Measurements from ENCODE around the gene EIF5AL1. TPM values are rescaled to one million over a fixed set of nuclear protein-coding genes. Genes with fewer than 3 reads are reported as not detected.

EIF5AL1 gene
- total and polyA plus RNA-seq, 4 donors: 0.05 to 2.1 (median 0.52) TPM

DNA sequence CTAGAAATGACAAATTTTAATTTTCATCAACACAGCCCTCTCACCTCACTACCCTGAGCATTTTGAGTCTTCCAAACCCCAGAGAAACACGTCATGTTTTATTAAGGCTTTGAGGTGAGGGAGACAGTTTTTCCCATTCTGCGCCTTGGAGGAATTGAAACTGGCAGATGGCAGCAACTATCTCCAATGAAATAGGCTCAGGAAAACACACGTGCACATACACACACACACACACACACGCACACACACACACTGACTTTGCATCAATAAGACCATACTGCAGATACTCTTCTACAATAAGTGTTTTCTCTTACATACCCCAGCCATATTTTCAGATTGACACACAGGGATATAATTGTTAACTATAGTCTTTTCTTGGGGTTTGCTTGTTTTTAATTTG lies 51.1 kb downstream of the EIF5AL1 start:
- Histone ChIP-seq H3K4me3 (ENCODE audit: low read depth in 1 of 3, low read length in 3 of 3) (no peak overlapping the region), H3K36me3 (ENCODE audit: control insufficient read depth in 4 of 4, insufficient read depth in 3 of 4, low read depth in 1 of 4, low read length in 3 of 4) (no peaks in the 10 kb centered on the region)
- WGBS: 79% methylated on average over 4 of the region's 4 CpGs

More for the DNA sequence above, 51.1 kb downstream of the EIF5AL1 start:
- no peaks in the 10 kb centered on the region for H3K27me3 ChIP-seq (ENCODE audit: control insufficient read depth in 4 of 4, insufficient read depth in 4 of 4, low read length in 3 of 4)
- no peak overlapping the region for H3K27ac ChIP-seq (ENCODE audit: low read depth in 1 of 2, low read length in 2 of 2)
- no peak overlapping the region for H3K9ac ChIP-seq (ENCODE audit: low read depth in 1 of 2, low read length in 2 of 2)
- no peak for TF ChIP-seq SP1 (IDR thresholded peaks at IDR 0.05)
- TF ChIP-seq HNF4G (IDR thresholded peaks at IDR 0.05): no peak
- TF ChIP-seq FOXA1 (IDR thresholded peaks at IDR 0.05): no peak
- no peak for TF ChIP-seq JUND (IDR thresholded peaks at IDR 0.05)
- no peak for TF ChIP-seq GABPA (IDR thresholded peaks at IDR 0.05 in 1 of 2, conservative IDR thresholded peaks at IDR 0.05 in 1 of 2)
- no peak for TF ChIP-seq RXRA (IDR thresholded peaks at IDR 0.05)
- TF ChIP-seq, protein P1, sequence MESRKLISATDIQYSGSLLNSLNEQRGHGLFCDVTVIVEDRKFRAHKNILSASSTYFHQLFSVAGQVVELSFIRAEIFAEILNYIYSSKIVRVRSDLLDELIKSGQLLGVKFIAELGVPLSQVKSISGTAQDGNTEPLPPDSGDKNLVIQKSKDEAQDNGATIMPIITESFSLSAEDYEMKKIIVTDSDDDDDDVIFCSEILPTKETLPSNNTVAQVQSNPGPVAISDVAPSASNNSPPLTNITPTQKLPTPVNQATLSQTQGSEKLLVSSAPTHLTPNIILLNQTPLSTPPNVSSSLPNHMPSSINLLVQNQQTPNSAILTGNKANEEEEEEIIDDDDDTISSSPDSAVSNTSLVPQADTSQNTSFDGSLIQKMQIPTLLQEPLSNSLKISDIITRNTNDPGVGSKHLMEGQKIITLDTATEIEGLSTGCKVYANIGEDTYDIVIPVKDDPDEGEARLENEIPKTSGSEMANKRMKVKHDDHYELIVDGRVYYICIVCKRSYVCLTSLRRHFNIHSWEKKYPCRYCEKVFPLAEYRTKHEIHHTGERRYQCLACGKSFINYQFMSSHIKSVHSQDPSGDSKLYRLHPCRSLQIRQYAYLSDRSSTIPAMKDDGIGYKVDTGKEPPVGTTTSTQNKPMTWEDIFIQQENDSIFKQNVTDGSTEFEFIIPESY (IDR thresholded peaks at IDR 0.05): no peak
- TF ChIP-seq, protein P2, sequence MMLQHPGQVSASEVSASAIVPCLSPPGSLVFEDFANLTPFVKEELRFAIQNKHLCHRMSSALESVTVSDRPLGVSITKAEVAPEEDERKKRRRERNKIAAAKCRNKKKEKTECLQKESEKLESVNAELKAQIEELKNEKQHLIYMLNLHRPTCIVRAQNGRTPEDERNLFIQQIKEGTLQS (IDR thresholded peaks at IDR 0.05): no peak
- TF ChIP-seq TAF1 (conservative IDR thresholded peaks at IDR 0.05): no peak
- TF ChIP-seq FOXA2 (IDR thresholded peaks at IDR 0.05): no peak
- TF ChIP-seq EGR1 (IDR thresholded peaks at IDR 0.05; ENCODE audit: low read depth in 2 of 2): no peak
- no peak for TF ChIP-seq YY1 (IDR thresholded peaks at IDR 0.05)
- TF ChIP-seq, protein P3, sequence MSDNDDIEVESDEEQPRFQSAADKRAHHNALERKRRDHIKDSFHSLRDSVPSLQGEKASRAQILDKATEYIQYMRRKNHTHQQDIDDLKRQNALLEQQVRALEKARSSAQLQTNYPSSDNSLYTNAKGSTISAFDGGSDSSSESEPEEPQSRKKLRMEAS (IDR thresholded peaks at IDR 0.05): no peak
- no peak for TF ChIP-seq HNF4A (conservative IDR thresholded peaks at IDR 0.05)
- H3K9me3 ChIP-seq (ENCODE audit: control insufficient read depth in 4 of 4, low read length in 3 of 4): no peaks in the 10 kb centered on the region
- peaks cover 0 to 16% (median 8%) of the 10 kb centered on the region in 4 donors for H3K4me1 ChIP-seq (ENCODE audit: control insufficient read depth in 4 of 4, insufficient read depth in 4 of 4, low read length in 3 of 4)
- no peak for DNase-seq (ENCODE audit: low spot score)

Small RNA genes within 50 kb of the gene (small RNA-seq; reads per million reads assigned to genes)
- gene BX248123.2 (not detected), gene RPS12P18 (not detected)

Other genes with a start within 250 kb of the EIF5AL1 start
- 10 to 100 TPM; 22.2 to 84.3 TPM for gene PPIF, start 165.1 kb upstream of the EIF5AL1 start, total RNA-seq
- 10 to 100 TPM; 51.4 to 68.6 TPM for gene PPIF, start 165.1 kb upstream of the EIF5AL1 start, polyA plus RNA-seq
- 10 to 100 TPM in 1 of 2 donors, 1 to 10 TPM in 1; 7.8 to 23.9 TPM for gene ZCCHC24, start 66.9 kb upstream of the EIF5AL1 start, total RNA-seq
- gene ZCCHC24, start 66.9 kb upstream of the EIF5AL1 start, polyA plus RNA-seq: 10 to 100 TPM; 13.2 to 16.4 TPM
- gene SFTPA2, start 47.9 kb downstream of the EIF5AL1 start, total RNA-seq: under 1 TPM in 1 of 2 donors, not detected in 1; 0.17 TPM
- gene SFTPA2, start 47.9 kb downstream of the EIF5AL1 start, polyA plus RNA-seq: not detected
- not detected for gene SFTPA1, start 98.4 kb downstream of the EIF5AL1 start, total RNA-seq
- not detected for gene SFTPA1, start 98.4 kb downstream of the EIF5AL1 start, polyA plus RNA-seq
- gene NUTM2B, start 190.7 kb downstream of the EIF5AL1 start, total RNA-seq: under 1 TPM; 0.25 to 0.37 TPM
- gene NUTM2B, start 190.7 kb downstream of the EIF5AL1 start, polyA plus RNA-seq: under 1 TPM in 1 of 2 donors, not detected in 1; 0.43 TPM

Data from liver (tissue), 10 donors.